BLaER1 treated with 17β-estradiol and CSF1 and Interleukin-3, amounts not matched to agents 10 nM and 100 nM (cell line): ENCODE results near the gene AMMECR1.

Experiments
- H3K27ac ChIP-seq, 11 experiments: shearing (Covaris generic); formaldehyde crosslinking; 2 replicates each; pipeline ENCODE4 v1.8.1; 2022
- H3K27me3 ChIP-seq, 11 experiments: shearing (Covaris generic); formaldehyde crosslinking; 2 replicates each; pipeline ENCODE4 v1.8.1; 2022
- H3K36me3 ChIP-seq, 11 experiments: shearing (Covaris generic); formaldehyde crosslinking; 2 replicates each; pipeline ENCODE4 v1.8.1; 2022
- H3K4me1 ChIP-seq, 10 experiments: shearing (Covaris generic); formaldehyde crosslinking; 2 replicates each; pipeline ENCODE4 v1.8.1; 2022
- H3K4me2 ChIP-seq, 11 experiments: shearing (Covaris generic); formaldehyde crosslinking; 2 replicates each; pipeline ENCODE4 v1.8.1; 2022
- H3K4me3 ChIP-seq, 10 experiments: shearing (Covaris generic); formaldehyde crosslinking; 2 replicates each; pipeline ENCODE4 v1.8.1; 2022
- H3K9ac ChIP-seq, 11 experiments: shearing (Covaris generic); formaldehyde crosslinking; 2 replicates each; pipeline ENCODE4 v1.8.1; 2022
- H3K9me3 ChIP-seq, 11 experiments: shearing (Covaris generic); formaldehyde crosslinking; replicated peaks in 1 of 11; 2 replicates each; pipeline ENCODE4 v1.8.1; 2022
- H4K20me1 ChIP-seq, 11 experiments: shearing (Covaris generic); formaldehyde crosslinking; 2 replicates each; pipeline ENCODE4 v1.8.1; 2022
- Cebpa-rat ChIP-seq, 11 experiments: shearing (Covaris generic); IDR thresholded peaks; 2 replicates each; pipeline ENCODE4 v1.8.1; 2022

The AMMECR1 gene

GRCh38 chrX:110172215-110172614 lies 145.7 kb downstream of the AMMECR1 start:
- no peak for TF ChIP-seq Cebpa-rat (IDR thresholded peaks at IDR 0.05)
- Histone ChIP-seq H3K27me3 (peaks cover 71 to 98% (median 95%) of the 10 kb centered on the region in 11 experiments), H3K9me3 (peaks cover 0 to 12% (median 0%) of the 10 kb centered on the region in 11 experiments; a peak in 3 of 22 replicates), H4K20me1 (peaks cover 0 to 65% (median 0%) of the 10 kb centered on the region in 11 experiments; a peak in 9 of 22 replicates), H3K4me3 (no peak overlapping the region), H3K9ac (no peak overlapping the region), H3K4me2 (no peak overlapping the region), H3K4me1 (peaks cover 0 to 10% (median 0%) of the 10 kb centered on the region in 10 experiments; a peak in 2 of 20 replicates), H3K27ac (no peak overlapping the region), H3K36me3 (peaks cover 0 to 89% (median 29%) of the 10 kb centered on the region in 11 experiments; a peak in 15 of 22 replicates)

GRCh38 chrX:110171442-110171841 lies 146.4 kb downstream of the AMMECR1 start:
- Histone ChIP-seq H3K9me3 (peaks cover 0 to 12% (median 0%) of the 10 kb centered on the region in 11 experiments; a peak in 3 of 22 replicates), H3K4me3 (no peak overlapping the region), H3K27ac (no peak overlapping the region), H3K4me1 (peaks cover 0 to 10% (median 0%) of the 10 kb centered on the region in 10 experiments; a peak in 2 of 20 replicates), H3K27me3 (peaks cover 67 to 98% (median 93%) of the 10 kb centered on the region in 11 experiments), H4K20me1 (peaks cover 0 to 61% (median 0%) of the 10 kb centered on the region in 11 experiments; a peak in 9 of 22 replicates), H3K9ac (no peak overlapping the region), H3K4me2 (no peak overlapping the region), H3K36me3 (peaks cover 0 to 85% (median 29%) of the 10 kb centered on the region in 11 experiments; a peak in 15 of 22 replicates)
- no peak for TF ChIP-seq Cebpa-rat (IDR thresholded peaks at IDR 0.05)

- Histone ChIP-seq H3K9ac (no peak overlapping the region), H3K36me3 (peaks cover 0 to 80% (median 24%) of the 10 kb centered on the region in 11 experiments; a peak in 13 of 22 replicates), H3K4me3 (no peak overlapping the region), H3K9me3 (0 out of 22 replicates have a peak, but pooled peaks cover 0 to 2% (median 0%) of the 10 kb centered on the region in 11 experiments), H3K27me3 (peaks cover 55 to 98% (median 90%) of the 10 kb centered on the region in 11 experiments), H3K4me1 (peaks cover 0 to 7% (median 0%) of the 10 kb centered on the region in 10 experiments; a peak in 2 of 20 replicates), H4K20me1 (peaks cover 0 to 58% (median 0%) of the 10 kb centered on the region in 11 experiments; a peak in 9 of 22 replicates), H3K4me2 (no peak overlapping the region), H3K27ac (no peak overlapping the region)
- TF ChIP-seq Cebpa-rat (IDR thresholded peaks at IDR 0.05), result no peak
These were observed 147.9 kb downstream of the AMMECR1 start for GRCh38 chrX:110170029-110170428.

GRCh38 chrX:110168585-110168984 lies 149.3 kb downstream of the AMMECR1 start:
- peaks cover 0 to 69% (median 16%) of the 10 kb centered on the region in 11 experiments; a peak in 11 of 22 replicates for H3K36me3 ChIP-seq
- H3K27ac ChIP-seq, result no peak overlapping the region
- no peak overlapping the region for H3K9ac ChIP-seq
- peaks cover 0 to 4% (median 0%) of the 10 kb centered on the region in 10 experiments; a peak in 1 of 20 replicates for H3K4me1 ChIP-seq
- no peak overlapping the region for H3K4me2 ChIP-seq
- peaks cover 55 to 99% (median 91%) of the 10 kb centered on the region in 11 experiments for H3K27me3 ChIP-seq
- H3K9me3 ChIP-seq, result no peaks in the 10 kb centered on the region
- peaks cover 0 to 51% (median 0%) of the 10 kb centered on the region in 11 experiments; a peak in 10 of 22 replicates for H4K20me1 ChIP-seq
- H3K4me3 ChIP-seq, result no peak overlapping the region
- no peak for TF ChIP-seq Cebpa-rat (IDR thresholded peaks at IDR 0.05)

GRCh38 chrX:110167952-110168451 lies 149.9 kb downstream of the AMMECR1 start:
- H3K4me1 ChIP-seq, result peaks cover 0 to 4% (median 0%) of the 10 kb centered on the region in 10 experiments; a peak in 1 of 20 replicates
- no peak overlapping the region for H3K4me3 ChIP-seq
- H3K27me3 ChIP-seq, result peaks cover 50 to 99% (median 85%) of the 10 kb centered on the region in 11 experiments
- H3K4me2 ChIP-seq, result no peak overlapping the region
- H3K27ac ChIP-seq, result no peak overlapping the region
- no peak overlapping the region for H3K9ac ChIP-seq
- H4K20me1 ChIP-seq, result peaks cover 0 to 51% (median 0%) of the 10 kb centered on the region in 11 experiments; a peak in 9 of 22 replicates
- H3K9me3 ChIP-seq, result no peaks in the 10 kb centered on the region
- H3K36me3 ChIP-seq, result peaks cover 0 to 63% (median 10%) of the 10 kb centered on the region in 11 experiments; a peak in 11 of 22 replicates
- no peak for TF ChIP-seq Cebpa-rat (IDR thresholded peaks at IDR 0.05)

- H4K20me1 ChIP-seq, result peaks cover 0 to 69% (median 22%) of the 10 kb centered on the region in 11 experiments; a peak in 14 of 22 replicates
- peaks cover 0 to 41% (median 0%) of the 10 kb centered on the region in 11 experiments; a peak in 4 of 22 replicates for H3K36me3 ChIP-seq
- no peak overlapping the region for H3K9ac ChIP-seq
- peaks cover 0 to 21% (median 0%) of the 10 kb centered on the region in 10 experiments; a peak in 2 of 20 replicates for H3K4me1 ChIP-seq
- no peak overlapping the region for H3K4me2 ChIP-seq
- H3K27ac ChIP-seq, result no peak overlapping the region
- H3K27me3 ChIP-seq, result peaks cover 34 to 85% (median 78%) of the 10 kb centered on the region in 11 experiments
- H3K4me3 ChIP-seq, result no peak overlapping the region
- TF ChIP-seq Cebpa-rat (IDR thresholded peaks at IDR 0.05), result no peak
- no peaks in the 10 kb centered on the region for H3K9me3 ChIP-seq
These were observed 154.4 kb downstream of the AMMECR1 start for GRCh38 chrX:110163488-110163887.

GRCh38 chrX:110162867-110163266 lies 155.0 kb downstream of the AMMECR1 start:
- no peak overlapping the region for H3K27ac ChIP-seq
- H3K4me3 ChIP-seq, result no peak overlapping the region
- peaks cover 0 to 69% (median 21%) of the 10 kb centered on the region in 11 experiments; a peak in 14 of 22 replicates for H4K20me1 ChIP-seq
- H3K27me3 ChIP-seq, result peaks cover 33 to 85% (median 78%) of the 10 kb centered on the region in 11 experiments
- no peak overlapping the region for H3K9ac ChIP-seq
- H3K4me2 ChIP-seq, result no peak overlapping the region
- TF ChIP-seq Cebpa-rat (IDR thresholded peaks at IDR 0.05), result no peak
- peaks cover 0 to 21% (median 0%) of the 10 kb centered on the region in 10 experiments; a peak in 2 of 20 replicates for H3K4me1 ChIP-seq
- H3K36me3 ChIP-seq, result peaks cover 0 to 35% (median 0%) of the 10 kb centered on the region in 11 experiments; a peak in 2 of 22 replicates
- H3K9me3 ChIP-seq, result no peaks in the 10 kb centered on the region

GRCh38 chrX:110162131-110162530 lies 155.8 kb downstream of the AMMECR1 start:
- Histone ChIP-seq H3K4me3 (no peak overlapping the region), H3K27ac (no peak overlapping the region), H3K4me2 (no peak overlapping the region), H3K9ac (no peak overlapping the region), H3K27me3 (peaks cover 25 to 85% (median 78%) of the 10 kb centered on the region in 11 experiments), H3K36me3 (peaks cover 0 to 27% (median 0%) of the 10 kb centered on the region in 11 experiments; a peak in 2 of 22 replicates), H3K4me1 (peaks cover 0 to 21% (median 0%) of the 10 kb centered on the region in 10 experiments; a peak in 2 of 20 replicates), H3K9me3 (no peaks in the 10 kb centered on the region), H4K20me1 (peaks cover 0 to 68% (median 21%) of the 10 kb centered on the region in 11 experiments; a peak in 14 of 22 replicates)
- no peak for TF ChIP-seq Cebpa-rat (IDR thresholded peaks at IDR 0.05)

- Histone ChIP-seq H3K4me1 (peaks cover 0 to 21% (median 0%) of the 10 kb centered on the region in 10 experiments; a peak in 2 of 20 replicates), H3K4me2 (no peak overlapping the region), H3K27me3 (peaks cover 20 to 85% (median 81%) of the 10 kb centered on the region in 11 experiments; a peak in 21 of 22 replicates), H3K9me3 (no peaks in the 10 kb centered on the region), H4K20me1 (peaks cover 0 to 66% (median 23%) of the 10 kb centered on the region in 11 experiments; a peak in 14 of 22 replicates), H3K36me3 (peaks cover 0 to 26% (median 0%) of the 10 kb centered on the region in 11 experiments; a peak in 3 of 22 replicates), H3K27ac (no peak overlapping the region), H3K9ac (no peak overlapping the region), H3K4me3 (no peak overlapping the region)
- TF ChIP-seq Cebpa-rat (IDR thresholded peaks at IDR 0.05), result no peak
These were observed 156.6 kb downstream of the AMMECR1 start for GRCh38 chrX:110161361-110161686.
